HG03342 (cell line): Measurements from ENCODE around the gene NPTXR.
"Not testable (repeated sequence)": the region's sequence is repeated elsewhere in the genome, so short reads cannot be mapped to it uniquely, and the experiment has no call there.

Experiments
- ATAC-seq: cut with Tn5 transposase; IDR thresholded peaks from one replicate; pipeline ENCODE4 v1.9.1; 2021; ENCODE audit warnings: mild to moderate bottlenecking, moderate library complexity; ENCODE audit not compliant: unreplicated experiment

Gene NPTXR

GRCh38 chr22:38832005-38832978, 11.5 kb downstream of the NPTXR start:
- ATAC-seq: no peak

DNA sequence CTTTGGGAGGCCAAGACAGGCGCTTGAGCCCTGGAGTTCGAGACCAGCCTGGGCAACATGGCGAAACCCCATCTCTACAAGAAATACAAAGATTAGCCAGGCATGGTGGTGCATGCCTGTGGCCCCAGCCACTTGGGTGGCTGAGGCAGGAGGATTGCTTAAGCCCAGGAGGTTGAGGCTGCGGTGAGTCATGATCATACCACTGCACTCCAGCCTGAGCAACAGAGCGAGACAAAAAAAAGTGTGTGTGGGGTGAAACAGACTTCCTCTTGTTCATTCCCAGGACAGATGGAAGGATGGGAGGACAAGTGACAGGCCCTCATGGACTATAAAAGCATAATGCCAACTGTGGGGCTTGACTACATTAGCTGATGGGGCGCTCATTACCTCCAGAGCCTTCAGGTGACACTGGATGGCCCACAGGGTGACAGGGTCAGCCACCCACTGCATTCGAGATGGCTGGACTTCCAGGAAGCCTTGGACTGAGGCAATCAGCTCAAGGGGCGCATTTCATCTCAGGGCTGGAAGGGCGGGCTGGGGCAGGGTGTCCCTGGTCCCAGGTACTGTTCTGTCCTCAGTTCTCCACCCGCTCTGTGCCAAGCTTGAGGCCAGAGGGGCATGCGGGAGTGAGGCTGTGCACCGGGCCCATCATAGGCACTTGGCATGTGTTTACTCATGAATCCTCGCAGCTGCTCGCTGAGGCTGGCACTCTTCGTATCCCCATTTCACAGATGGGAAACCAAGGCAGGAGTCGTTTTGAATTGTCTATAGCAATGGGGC, 12.5 kb downstream of the NPTXR start:
- no peak for ATAC-seq

DNA sequence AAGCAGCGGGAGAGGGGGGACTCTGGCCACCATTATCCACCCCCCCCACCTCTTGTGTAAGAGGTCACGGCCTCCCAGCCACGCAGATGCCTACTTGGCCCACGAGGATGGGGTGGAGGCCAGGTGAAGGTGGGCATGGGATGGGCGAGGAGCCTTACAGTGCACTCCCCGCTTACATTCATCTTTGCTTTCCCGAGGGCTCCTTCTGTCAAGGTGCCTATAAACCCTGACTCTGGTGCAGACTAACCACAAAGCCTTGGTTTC, 13.1 kb downstream of the NPTXR start:
- ATAC-seq: no peak

- no peak for ATAC-seq
Measured at GRCh38 chr22:38830026-38830844, 13.6 kb downstream of the NPTXR start.

DNA sequence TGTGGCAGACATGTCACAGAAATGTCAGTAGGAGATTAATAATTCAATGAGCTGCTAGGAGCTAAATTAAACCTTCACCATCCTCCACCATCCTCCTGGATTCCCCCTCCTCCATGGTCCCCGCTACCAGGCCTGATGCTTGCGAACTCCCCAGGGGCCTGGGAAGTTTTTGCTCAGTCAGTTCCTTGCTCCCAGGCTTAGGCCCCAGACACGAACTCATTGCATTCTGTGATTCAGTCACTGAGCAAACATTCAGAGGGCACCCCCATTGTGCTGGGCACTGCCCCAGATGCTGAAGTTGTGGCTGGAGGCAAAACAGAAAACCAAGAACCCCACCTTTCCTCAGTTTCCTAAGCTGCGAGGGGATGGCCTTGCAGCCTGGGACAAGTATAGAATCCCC, 14.3 kb downstream of the NPTXR start:
- no peak for ATAC-seq

DNA sequence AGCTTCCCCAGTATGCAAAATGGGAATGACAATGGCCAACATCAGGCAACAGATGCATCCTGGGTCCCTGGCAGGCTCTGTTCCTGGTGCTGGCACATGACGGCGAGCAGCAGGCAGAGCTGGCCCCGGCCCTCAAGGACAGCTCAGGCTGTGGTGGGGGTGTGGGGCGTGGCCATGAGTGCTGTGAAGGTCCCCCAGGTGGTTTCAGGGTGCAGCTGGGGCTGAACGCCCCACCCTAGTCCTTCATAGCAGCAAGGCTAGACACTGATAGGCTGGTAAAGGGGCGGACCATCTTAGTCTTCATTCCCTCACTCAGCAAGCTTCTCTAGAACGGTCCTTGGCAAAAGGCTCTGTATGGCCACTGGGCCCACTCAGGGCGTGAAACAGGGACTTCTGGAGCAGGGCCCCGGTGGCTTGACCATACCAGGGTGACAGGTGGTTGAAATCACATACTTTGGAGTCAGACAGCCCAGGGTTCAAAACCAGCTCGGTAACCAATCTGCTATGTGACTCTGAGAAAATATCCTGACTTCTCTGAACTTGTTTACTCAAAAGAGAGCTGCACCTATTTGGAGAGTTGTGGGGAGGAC, 15.1 kb downstream of the NPTXR start:
- ATAC-seq: no peak

DNA sequence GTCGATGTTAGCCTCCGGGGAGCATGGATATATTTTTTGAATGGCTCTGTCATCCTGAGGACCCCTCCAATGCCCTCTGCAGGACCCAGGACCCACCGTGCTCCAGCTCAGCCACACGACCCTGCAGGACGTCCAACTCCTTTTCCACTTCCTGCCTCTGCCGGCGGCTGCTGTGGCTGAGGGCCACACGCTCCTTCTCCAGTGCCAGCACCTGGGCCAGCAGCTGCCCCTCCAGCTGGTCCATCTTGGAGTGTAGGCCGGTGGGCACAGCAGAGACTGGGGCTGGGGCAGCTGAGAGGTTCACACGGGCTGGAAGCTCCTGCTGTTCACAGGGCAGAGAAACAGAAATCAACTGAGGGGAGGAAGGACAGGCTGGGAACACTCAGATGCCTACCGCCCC, 15.6 kb downstream of the NPTXR start:
- ATAC-seq: no peak

- no peak for ATAC-seq
Measured at GRCh38 chr22:38827510-38827909, 16.3 kb downstream of the NPTXR start.

GRCh38 chr22:38826801-38827200, 17.0 kb downstream of the NPTXR start:
- ATAC-seq: no peak

DNA sequence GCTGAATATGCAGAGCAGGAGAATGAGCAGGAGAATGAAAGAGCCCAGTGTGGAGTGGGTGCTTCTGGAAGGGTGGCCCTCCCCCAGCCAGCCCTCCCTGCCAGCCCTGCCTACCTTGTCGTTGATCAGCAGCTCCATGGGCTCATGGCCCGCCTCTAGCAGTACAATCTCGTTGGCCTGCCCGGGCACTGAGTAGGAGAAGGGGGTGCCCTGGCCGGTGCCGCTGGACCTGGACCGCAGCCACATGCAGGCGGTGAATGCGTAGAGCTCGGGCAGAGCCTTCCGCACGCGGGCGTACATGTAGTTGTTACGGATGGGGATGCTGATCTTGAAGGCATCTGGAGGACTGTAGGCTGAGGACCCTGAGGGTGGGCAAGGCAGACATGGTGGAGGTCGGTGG, 17.4 kb downstream of the NPTXR start:
- no peak for ATAC-seq

DNA sequence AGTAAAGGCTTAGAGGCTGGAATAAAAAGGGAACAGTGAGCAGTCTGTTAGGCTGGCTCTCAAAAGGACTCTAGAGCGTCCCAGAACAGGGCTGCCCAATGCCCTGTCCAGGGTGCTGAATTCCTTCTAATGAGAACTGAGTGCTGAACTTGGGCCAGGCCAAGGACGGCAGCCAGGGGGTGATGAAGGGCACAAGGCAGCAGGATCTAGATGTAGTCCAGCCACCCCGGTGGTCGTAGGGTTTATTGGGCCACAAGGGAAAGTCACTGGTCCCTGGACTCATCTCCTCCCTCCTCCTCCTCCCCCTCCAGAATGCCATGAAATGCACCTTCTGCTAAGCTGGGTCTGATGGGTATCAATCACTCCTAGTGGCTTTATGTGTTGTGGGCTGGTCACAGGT, 19.2 kb downstream of the NPTXR start:
- ATAC-seq: no peak

- no peak for ATAC-seq
Measured at GRCh38 chr22:38823637-38824036, 20.2 kb downstream of the NPTXR start.

GRCh38 chr22:38823076-38823475, 20.8 kb downstream of the NPTXR start:
- ATAC-seq: no peak

DNA sequence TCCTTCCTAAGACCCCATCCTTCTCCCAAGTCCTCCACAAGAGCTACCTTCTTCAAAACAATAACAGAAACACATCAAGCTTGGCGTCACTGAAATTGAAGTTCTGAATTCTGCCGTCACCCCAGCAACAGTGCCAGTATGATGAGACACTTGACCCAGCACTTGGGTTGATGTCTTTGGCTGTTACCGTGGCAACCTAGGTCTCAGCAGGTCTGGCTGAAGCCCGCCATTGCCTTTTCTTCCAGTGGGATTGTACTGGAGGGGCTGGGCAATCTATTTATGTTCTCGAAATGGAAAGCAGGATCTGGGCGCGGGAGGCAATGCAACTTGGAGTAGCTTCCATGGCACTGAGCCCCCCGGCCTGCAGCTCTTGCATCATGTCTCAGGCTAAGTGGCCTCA, 23.8 kb downstream of the NPTXR start:
- ATAC-seq: no peak

DNA sequence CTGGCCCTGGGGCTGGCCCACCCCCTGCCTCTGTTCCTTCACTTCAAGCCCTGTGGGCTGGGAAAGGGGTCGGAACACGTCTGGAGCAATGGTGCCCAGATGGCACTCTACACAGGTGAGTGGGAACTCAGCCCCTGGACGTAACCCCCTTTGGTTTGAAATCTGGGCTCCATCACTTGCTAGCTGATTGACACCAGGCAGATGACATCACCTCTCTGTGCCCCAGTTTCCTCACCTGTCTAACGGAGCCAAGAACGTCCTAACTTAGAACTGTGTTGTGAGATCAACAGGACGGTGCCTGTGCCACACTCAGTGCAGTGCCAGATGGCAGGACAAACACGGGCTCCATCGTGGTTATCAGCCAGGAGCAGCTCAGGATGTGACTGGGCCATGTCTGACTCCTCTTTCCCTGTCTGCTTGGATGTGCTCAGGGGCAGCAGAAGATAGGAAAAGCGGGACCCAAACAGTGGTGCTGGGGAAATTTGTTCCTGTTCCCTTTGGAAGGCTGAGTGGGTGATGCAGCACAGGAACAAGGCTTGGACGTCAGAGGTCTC, 24.4 kb downstream of the NPTXR start:
- no peak for ATAC-seq

- no peak for ATAC-seq
Measured at GRCh38 chr22:38817196-38817595, 26.6 kb downstream of the NPTXR start.

GRCh38 chr22:38815842-38816241, 28.0 kb downstream of the NPTXR start:
- no peak for ATAC-seq

- ATAC-seq: no peak
Measured at GRCh38 chr22:38811241-38811640, 32.6 kb downstream of the NPTXR start.

- not testable (repeated sequence) for ATAC-seq
Measured at GRCh38 chr22:38805041-38805593, 38.7 kb downstream of the NPTXR start.

DNA sequence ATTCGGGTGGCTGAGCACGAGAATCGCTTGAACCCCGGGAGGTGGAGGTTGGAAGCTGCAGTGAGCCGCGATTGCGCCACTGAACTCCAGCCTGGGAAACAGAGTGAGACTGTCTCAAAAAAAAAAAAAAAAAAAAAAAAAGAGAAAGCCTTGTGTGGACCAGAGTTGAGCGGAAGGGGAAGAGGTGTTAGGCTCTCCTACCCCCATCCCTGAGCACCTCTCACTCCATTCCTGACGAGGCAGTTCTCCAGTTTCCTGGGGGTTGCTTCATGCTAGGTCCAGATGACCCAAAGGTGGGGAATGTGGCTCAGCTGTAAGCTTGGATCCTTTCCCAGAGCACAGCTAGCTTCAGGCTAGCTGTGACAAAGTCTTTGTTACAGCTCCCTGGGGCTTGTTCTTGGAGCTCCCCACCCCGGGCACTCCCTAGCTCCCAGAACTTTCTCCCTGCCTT, 41.1 kb downstream of the NPTXR start:
- no peak for ATAC-seq
